Bronchial epithelial cell (primary cell): ENCODE results near the gene MMP17. TPM values are rescaled to one million over a fixed set of nuclear protein-coding genes. Genes with fewer than 3 reads are reported as not detected.

Experiments
- DNase-seq: peaks from one replicate; pipeline ENCODE4 v3.0.0-alpha.2; 2010; ENCODE audit warnings: low read depth
- FAIRE-seq: peaks from 2 replicates; lab custom pipeline; 2011; peaks lifted over from hg19 to GRCh38; lab: Jason Lieb, UNC
- H3K27me3 ChIP-seq: 2 replicates; pipeline ENCODE4 v1.5.1; 2011; ENCODE audit warnings: low read length; ENCODE audit not compliant: control insufficient read depth, insufficient read depth
- H3K36me3 ChIP-seq: 2 replicates; pipeline ENCODE4 v1.5.1; 2011; ENCODE audit warnings: low read length; ENCODE audit not compliant: control insufficient read depth, insufficient read depth
- H3K4me3 ChIP-seq: 2 replicates; pipeline ENCODE4 v1.5.1; 2011; ENCODE audit warnings: mild to moderate bottlenecking, low read depth, low read length, control low read depth
- CTCF ChIP-seq: IDR thresholded peaks from 2 replicates; pipeline ENCODE4 v1.5.1; 2011; ENCODE audit warnings: mild to moderate bottlenecking, moderate library complexity, low read length, control low read depth, inconsistent platforms; ENCODE audit not compliant: insufficient read depth, severe bottlenecking
- total RNA-seq: library from RNA; depleted of rRNA; stranded (reverse); fragments of >200 nt; gene quantifications from 2 replicates; pipeline ENCODE4 v1.2.1, GENCODE V29; 2014

MMP17 gene
- total RNA-seq, 1 donor from 2014 or later, result 4.5 TPM

GRCh38 chr12:131849700-131850553, 21.7 kb downstream of the MMP17 start:
- FAIRE-seq (no peak), DNase-seq (no peak)
- H3K27me3 ChIP-seq, result no peaks in the 10 kb centered on the region

GRCh38 chr12:131850856-131851559, 22.8 kb downstream of the MMP17 start:
- DNase-seq, result no peak
- TF ChIP-seq CTCF, result no peak
- peaks cover 1% of the 10 kb centered on the region for H3K27me3 ChIP-seq
- no peaks in the 10 kb centered on the region for H3K36me3 ChIP-seq
- FAIRE-seq, result no peak
- H3K4me3 ChIP-seq, result no peak overlapping the region

More at GRCh38 chr12:131849700-131850553, 21.7 kb downstream of the MMP17 start:
- no peak for TF ChIP-seq CTCF
- Histone ChIP-seq H3K36me3 (no peaks in the 10 kb centered on the region), H3K4me3 (no peak overlapping the region)

GRCh38 chr12:131851741-131852550, 23.8 kb downstream of the MMP17 start:
- Histone ChIP-seq H3K27me3 (peaks cover 2% of the 10 kb centered on the region), H3K36me3 (no peaks in the 10 kb centered on the region), H3K4me3 (no peak overlapping the region)
- no peak for DNase-seq
- no peak for FAIRE-seq
- TF ChIP-seq CTCF, result no peak

GRCh38 chr12:131852551-131853299, 24.5 kb downstream of the MMP17 start:
- H3K36me3 ChIP-seq, result no peaks in the 10 kb centered on the region
- no peak overlapping the region for H3K4me3 ChIP-seq
- peaks cover 2% of the 10 kb centered on the region for H3K27me3 ChIP-seq
- FAIRE-seq (no peak), DNase-seq (no peak)
- TF ChIP-seq CTCF, result no peak
